Nephron progenitor cell (in vitro differentiated cells): Measurements from ENCODE around the gene PDPK1.

ENCODE experiments used
- DNase-seq: peaks from one replicate; pipeline ENCODE4 v3.0.0; 2021
- H3K27ac Mint-ChIP-seq: 2 replicates; pipeline ENCODE4 v1.8.0; 2021; ENCODE audit warnings: mild to moderate bottlenecking, moderate library complexity, mixed read lengths
- H3K27me3 Mint-ChIP-seq: 2 replicates; pipeline ENCODE4 v1.8.0; 2021; ENCODE audit warnings: mild to moderate bottlenecking, low read depth, mixed read lengths; ENCODE audit not compliant: poor library complexity
- H3K36me3 Mint-ChIP-seq: 2 replicates; pipeline ENCODE4 v1.8.0; 2021; ENCODE audit warnings: low read depth, mixed read lengths
- H3K4me1 Mint-ChIP-seq: 2 replicates; pipeline ENCODE4 v1.8.0; 2021; ENCODE audit warnings: mixed read lengths
- H3K4me3 Mint-ChIP-seq: 2 replicates; pipeline ENCODE4 v1.8.0; 2021; ENCODE audit warnings: mild to moderate bottlenecking, moderate library complexity, mixed read lengths
- H3K9me3 Mint-ChIP-seq: 2 replicates; pipeline ENCODE4 v1.8.0; 2021; ENCODE audit warnings: mild to moderate bottlenecking, moderate library complexity, mixed read lengths
- CTCF ChIP-seq: fragments of 200-600 bp; sonication (generic); IDR thresholded peaks from 2 replicates; pipeline ENCODE4 v1.5.0; 2021; ENCODE audit warnings: antibody characterized with exemption

The PDPK1 gene

GRCh38 chr16:2498531-2499253 is 39.1 kb upstream of the PDPK1 start:
- no peak overlapping the region for H3K27ac Mint-ChIP-seq
- TF ChIP-seq CTCF = no peak
- no peak for DNase-seq
- H3K36me3 Mint-ChIP-seq = peaks cover 6% of the 10 kb centered on the region
- no peaks in the 10 kb centered on the region for H3K9me3 Mint-ChIP-seq
- peaks cover 31% of the 10 kb centered on the region for H3K4me1 Mint-ChIP-seq
- H3K27me3 Mint-ChIP-seq = peaks cover 3% of the 10 kb centered on the region
- no peak overlapping the region for H3K4me3 Mint-ChIP-seq

DNA sequence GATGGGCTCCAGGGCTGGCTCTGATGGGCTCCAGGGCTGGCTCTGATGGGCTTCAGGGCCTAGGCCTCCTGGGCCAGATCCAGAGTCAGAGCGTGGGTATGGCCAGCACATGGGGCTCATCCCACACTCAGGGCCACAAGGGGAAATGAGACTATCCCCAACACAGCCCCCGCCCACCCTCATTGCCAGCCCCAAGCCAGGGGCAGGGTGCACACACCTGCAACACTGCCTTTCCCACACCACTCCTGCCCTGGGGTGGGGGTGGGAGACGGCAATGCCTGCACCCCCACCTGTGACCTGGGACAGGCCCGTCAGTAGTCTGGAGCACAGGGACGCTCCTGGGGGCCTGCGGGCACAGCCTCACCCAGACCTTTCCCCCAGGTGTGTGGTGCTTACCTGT is 38.4 kb upstream of the PDPK1 start:
- no peak for DNase-seq
- Mint-ChIP-seq H3K27ac (no peak overlapping the region), H3K4me3 (no peak overlapping the region), H3K36me3 (peaks cover 6% of the 10 kb centered on the region), H3K27me3 (peaks cover 3% of the 10 kb centered on the region), H3K4me1 (peaks cover 32% of the 10 kb centered on the region), H3K9me3 (no peaks in the 10 kb centered on the region)
- no peak for TF ChIP-seq CTCF

DNA sequence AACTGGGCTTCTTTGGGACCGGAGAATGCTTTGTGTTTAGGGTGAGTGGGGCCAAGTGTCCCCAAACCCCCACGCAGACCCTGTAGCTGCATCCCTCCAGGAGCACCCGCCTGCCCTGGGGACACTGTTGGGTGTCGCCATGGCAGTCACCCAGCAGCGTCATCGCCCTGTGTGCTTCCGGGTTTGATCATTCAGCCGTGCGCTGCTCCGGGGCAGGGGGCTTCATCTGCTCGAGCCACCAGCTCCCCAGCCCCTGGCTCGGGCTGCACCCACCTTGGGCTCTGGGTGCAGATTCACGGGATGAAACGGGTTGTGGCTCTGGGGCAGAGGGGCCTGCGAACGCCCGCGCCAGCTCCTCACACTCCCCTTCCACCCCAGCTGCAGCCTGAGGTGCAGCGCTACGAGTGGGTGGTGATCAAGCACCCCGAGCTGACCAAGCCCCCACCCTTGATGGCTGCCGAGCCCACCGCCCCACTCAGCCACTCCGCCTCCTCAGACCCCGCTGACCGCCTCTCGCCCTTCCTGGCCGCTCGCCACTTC is 37.9 kb upstream of the PDPK1 start:
- no peak for DNase-seq
- H3K27ac Mint-ChIP-seq = no peak overlapping the region
- H3K4me1 Mint-ChIP-seq = peaks cover 37% of the 10 kb centered on the region
- TF ChIP-seq CTCF = no peak
- H3K36me3 Mint-ChIP-seq = peaks cover 6% of the 10 kb centered on the region
- no peaks in the 10 kb centered on the region for H3K9me3 Mint-ChIP-seq
- H3K4me3 Mint-ChIP-seq = no peak overlapping the region
- H3K27me3 Mint-ChIP-seq = peaks cover 3% of the 10 kb centered on the region

DNA sequence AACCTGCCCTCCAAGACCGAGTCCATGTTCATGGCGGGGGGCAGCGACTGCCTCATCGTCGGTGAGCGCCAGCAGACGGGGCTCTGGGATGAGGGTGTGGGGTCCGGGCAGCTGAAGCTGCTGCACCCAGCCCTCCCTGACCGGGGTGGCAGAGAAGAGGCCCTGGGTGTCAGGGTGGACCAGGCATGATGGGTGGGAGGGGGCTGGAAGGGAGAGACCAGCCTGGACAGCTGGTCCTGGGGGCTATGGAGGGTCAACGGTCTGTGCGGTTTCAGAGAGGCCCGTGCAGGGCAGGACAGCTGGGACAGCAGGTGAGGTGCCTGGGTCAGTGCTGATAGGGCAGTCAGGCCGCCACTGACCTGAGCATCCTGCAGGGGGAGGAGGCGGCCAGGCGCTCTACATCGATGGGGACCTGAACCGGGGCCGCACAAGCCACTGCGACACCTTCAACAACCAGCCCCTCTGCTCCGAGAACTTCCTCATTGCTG is 37.3 kb upstream of the PDPK1 start:
- no peak for TF ChIP-seq CTCF
- Mint-ChIP-seq H3K9me3 (no peaks in the 10 kb centered on the region), H3K36me3 (peaks cover 6% of the 10 kb centered on the region), H3K27me3 (peaks cover 3% of the 10 kb centered on the region), H3K27ac (no peak overlapping the region), H3K4me1 (peaks cover 37% of the 10 kb centered on the region), H3K4me3 (no peak overlapping the region)
- DNase-seq = no peak

DNA sequence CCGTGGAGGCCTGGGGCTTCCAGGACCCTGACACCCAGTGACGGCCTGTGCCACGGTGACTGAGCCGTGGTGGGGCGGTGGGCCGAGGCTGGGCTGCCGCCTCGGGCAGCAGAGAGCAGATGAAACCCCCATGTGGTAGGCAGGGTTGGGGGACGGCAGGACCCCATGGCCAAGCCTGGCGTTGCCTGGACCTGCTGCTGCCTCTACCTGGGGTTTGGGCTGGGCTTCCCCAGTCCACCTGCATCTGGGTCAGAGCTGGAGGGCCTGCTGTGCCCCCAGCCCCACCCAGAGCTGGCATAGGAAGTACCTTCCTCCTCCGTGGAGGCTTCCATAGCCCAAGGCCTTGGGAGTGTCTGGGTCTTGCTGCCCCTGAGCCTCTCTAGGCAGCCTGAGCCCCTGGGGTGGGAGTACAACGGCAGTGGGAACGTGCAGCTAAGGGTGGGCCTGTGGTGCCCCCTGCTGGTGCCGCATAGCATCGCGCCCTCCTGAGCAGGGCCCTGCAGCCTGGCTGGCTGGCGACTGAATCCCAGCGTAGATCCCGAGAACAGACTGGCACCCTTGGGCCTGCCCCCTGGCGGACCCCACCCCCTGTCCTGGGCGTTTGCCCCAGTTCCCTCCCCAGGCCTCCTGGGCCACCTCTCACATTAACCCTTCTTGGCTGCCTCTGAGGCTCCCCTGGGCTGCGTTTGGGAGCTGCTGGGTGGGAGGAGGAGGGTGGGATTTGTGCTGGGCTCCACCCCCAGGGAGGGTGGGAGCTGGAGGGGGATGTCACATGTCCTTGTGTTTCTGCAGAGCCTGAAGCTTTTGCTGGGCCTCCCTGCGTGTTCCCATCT is 36.7 kb upstream of the PDPK1 start:
- peak; percentile 99 for TF ChIP-seq CTCF
- Mint-ChIP-seq H3K4me1 (peaks cover 37% of the 10 kb centered on the region), H3K36me3 (peaks cover 6% of the 10 kb centered on the region), H3K4me3 (peak overlapping the region; percentile 36), H3K27ac (no peak overlapping the region), H3K9me3 (no peaks in the 10 kb centered on the region), H3K27me3 (peaks cover 3% of the 10 kb centered on the region)
- DNase-seq = peak; percentile 94
